Measurements from ENCODE around the gene HSH2D.
"Not testable (repeated sequence)": the region's sequence is repeated elsewhere in the genome, so short reads cannot be mapped to it uniquely, and the experiment has no call there.

The HSH2D gene

DNA sequence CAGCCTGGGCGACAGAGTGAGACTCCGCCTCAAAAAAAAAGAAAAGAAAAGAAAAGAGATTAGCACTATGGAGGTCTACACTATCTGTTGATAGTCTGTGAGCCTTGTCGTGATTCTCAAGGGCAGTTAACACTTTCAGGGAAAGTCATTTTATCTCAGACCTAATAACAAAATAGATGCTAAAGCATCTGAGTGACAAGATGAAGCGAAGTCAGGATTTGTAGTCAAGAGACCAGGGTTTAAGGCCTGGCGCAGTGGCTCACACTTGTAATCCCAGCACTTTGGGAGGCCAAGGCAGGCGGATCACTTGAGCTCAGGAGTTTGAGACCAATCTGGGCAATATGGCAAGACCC, 45.1 kb upstream of the HSH2D start:
- Histone ChIP-seq H3K27me3 (ENCODE audit: control insufficient read depth in 3 of 3, insufficient read depth in 3 of 3, low read depth in 1 of 3, low read length in 3 of 3) (no peaks in the 10 kb centered on the region), H2BK120ac (ENCODE audit: low read depth, low read length) (no peak overlapping the region), H3K23ac (ENCODE audit: low read depth, low read length, poor library complexity) (no peak overlapping the region), H3K9ac (ENCODE audit: low read depth, low read length, poor library complexity) (no peak overlapping the region), H3K4ac (ENCODE audit: low read length) (no peak overlapping the region), H2AFZ (ENCODE audit: low read length) (no peak overlapping the region), H2BK15ac (ENCODE audit: low read length) (no peak overlapping the region), H3K9me3 (replicated peaks in 1 of 2; ENCODE audit: control insufficient read depth in 2 of 2, insufficient read depth in 1 of 2, low read depth in 1 of 2, low read length in 2 of 2) (no peaks in the 10 kb centered on the region), H3K79me1 (ENCODE audit: low read depth, low read length) (peaks cover 2% of the 10 kb centered on the region), H3K4me1 (ENCODE audit: control insufficient read depth in 2 of 2, insufficient read depth in 1 of 2, low read depth in 1 of 2, low read length in 2 of 2) (no peaks in the 10 kb centered on the region), H3K4me3 (ENCODE audit: low read length in 2 of 2) (no peak overlapping the region), H2BK5ac (ENCODE audit: low read length) (no peak overlapping the region), H3K27ac (replicated peaks; ENCODE audit: low read length) (no peak overlapping the region), H3K36me3 (replicated peaks in 1 of 2; ENCODE audit: control insufficient read depth in 2 of 2, insufficient read depth in 2 of 2, low read length in 2 of 2) (peaks cover 53 to 99% of the 10 kb centered on the region in 2 donors), H3K4me2 (ENCODE audit: insufficient read depth, low read length, poor library complexity, severe bottlenecking) (no peak overlapping the region), H4K91ac (ENCODE audit: low read depth, low read length, poor library complexity) (no peak overlapping the region), H4K8ac (ENCODE audit: low read depth, low read length) (no peak overlapping the region), H2BK12ac (ENCODE audit: low read length) (no peak overlapping the region), H3K14ac (ENCODE audit: low read length) (no peak overlapping the region), H3K18ac (ENCODE audit: low read length) (no peak overlapping the region), H2AK5ac (ENCODE audit: low read depth, low read length) (no peak overlapping the region)
- WGBS, 2 donors (ENCODE audit: extremely low coverage in 2 of 2, insufficient read length in 2 of 2, insufficient replicate concordance in 1 of 2) = no CpG with 5 or more reads among the region's 6 CpGs
- DNase-seq (ENCODE audit: low spot score) = no peak

DNA sequence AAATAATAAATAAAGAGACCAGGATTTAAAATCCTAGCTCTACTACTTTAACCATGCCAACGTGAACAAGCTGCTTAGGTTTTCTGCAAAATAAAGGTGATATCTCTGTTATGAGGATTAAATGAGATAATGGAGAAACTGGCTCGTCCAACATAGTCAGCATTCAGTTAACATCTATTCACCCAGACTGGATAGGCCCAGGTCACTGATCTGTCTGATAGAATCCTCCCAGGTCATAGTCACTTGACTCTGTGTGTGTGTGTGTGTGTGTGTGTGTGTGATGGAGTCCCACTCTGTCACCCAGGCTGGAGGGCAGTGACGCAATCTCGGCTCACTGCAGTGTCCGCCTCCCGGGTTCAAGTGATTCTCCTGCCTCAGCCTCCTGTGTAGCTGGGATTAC, 44.7 kb upstream of the HSH2D start:
- Histone ChIP-seq H3K4me2 (ENCODE audit: insufficient read depth, low read length, poor library complexity, severe bottlenecking) (no peak overlapping the region), H3K9ac (ENCODE audit: low read depth, low read length, poor library complexity) (no peak overlapping the region), H4K91ac (ENCODE audit: low read depth, low read length, poor library complexity) (no peak overlapping the region), H2BK12ac (ENCODE audit: low read length) (no peak overlapping the region), H2BK5ac (ENCODE audit: low read length) (no peak overlapping the region), H3K23ac (ENCODE audit: low read depth, low read length, poor library complexity) (no peak overlapping the region), H3K4me1 (ENCODE audit: control insufficient read depth in 2 of 2, insufficient read depth in 1 of 2, low read depth in 1 of 2, low read length in 2 of 2) (no peaks in the 10 kb centered on the region), H2BK120ac (ENCODE audit: low read depth, low read length) (no peak overlapping the region), H2AK5ac (ENCODE audit: low read depth, low read length) (no peak overlapping the region), H3K79me1 (ENCODE audit: low read depth, low read length) (peaks cover 2% of the 10 kb centered on the region), H3K18ac (ENCODE audit: low read length) (no peak overlapping the region), H3K14ac (ENCODE audit: low read length) (no peak overlapping the region), H3K27ac (replicated peaks; ENCODE audit: low read length) (no peak overlapping the region), H2AFZ (ENCODE audit: low read length) (no peak overlapping the region), H2BK15ac (ENCODE audit: low read length) (no peak overlapping the region), H4K8ac (ENCODE audit: low read depth, low read length) (peak overlapping the region; percentile 17), H3K36me3 (replicated peaks in 1 of 2; ENCODE audit: control insufficient read depth in 2 of 2, insufficient read depth in 2 of 2, low read length in 2 of 2) (peaks cover 54 to 98% of the 10 kb centered on the region in 2 donors), H3K4ac (ENCODE audit: low read length) (no peak overlapping the region), H3K9me3 (replicated peaks in 1 of 2; ENCODE audit: control insufficient read depth in 2 of 2, insufficient read depth in 1 of 2, low read depth in 1 of 2, low read length in 2 of 2) (no peaks in the 10 kb centered on the region), H3K4me3 (ENCODE audit: low read length in 2 of 2) (no peak overlapping the region), H3K27me3 (ENCODE audit: control insufficient read depth in 3 of 3, insufficient read depth in 3 of 3, low read depth in 1 of 3, low read length in 3 of 3) (no peaks in the 10 kb centered on the region)
- no peak for DNase-seq (ENCODE audit: low spot score)
- WGBS, 2 donors (ENCODE audit: extremely low coverage in 2 of 2, insufficient read length in 2 of 2, insufficient replicate concordance in 1 of 2) = no CpG with 5 or more reads among the region's 6 CpGs

DNA sequence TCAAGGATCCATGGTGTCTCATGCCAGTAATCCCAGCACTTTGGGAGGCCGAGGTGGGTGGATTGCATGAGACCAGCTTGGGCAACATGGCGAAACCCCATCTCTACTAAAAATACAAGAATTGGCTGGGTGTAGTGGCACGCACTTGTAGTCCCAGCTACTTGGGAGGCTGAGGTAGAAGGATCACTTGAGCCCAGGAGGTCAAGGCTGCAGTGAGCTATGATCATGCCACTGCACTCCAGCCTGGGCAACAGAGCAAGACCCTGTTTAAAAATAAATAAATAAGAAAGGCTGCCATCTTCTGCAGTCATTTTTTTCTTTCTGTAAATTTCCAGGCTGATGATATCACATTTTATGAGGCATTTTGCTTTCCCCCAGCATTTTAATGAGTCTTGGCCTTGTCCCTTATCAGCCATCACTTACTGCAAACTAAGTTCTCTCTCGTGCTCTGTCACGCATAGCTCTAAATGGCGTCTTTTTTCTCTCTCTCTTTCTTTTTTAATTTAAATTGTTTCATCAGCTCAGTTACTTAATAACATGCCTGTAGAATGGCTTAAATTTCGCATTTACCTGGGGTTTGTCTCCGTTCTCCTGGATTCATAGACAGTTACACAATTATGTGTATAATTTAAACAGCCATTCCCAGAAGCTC, 44.0 kb upstream of the HSH2D start:
- H3K27ac ChIP-seq (replicated peaks; ENCODE audit: low read length); H4K8ac ChIP-seq (ENCODE audit: low read depth, low read length); H2AK5ac ChIP-seq (ENCODE audit: low read depth, low read length); H3K4me3 ChIP-seq (ENCODE audit: low read length in 2 of 2); H3K18ac ChIP-seq (ENCODE audit: low read length); H3K4me2 ChIP-seq (ENCODE audit: insufficient read depth, low read length, poor library complexity, severe bottlenecking); H3K23ac ChIP-seq (ENCODE audit: low read depth, low read length, poor library complexity); H2AFZ ChIP-seq (ENCODE audit: low read length); H3K9ac ChIP-seq (ENCODE audit: low read depth, low read length, poor library complexity); H3K79me1 ChIP-seq (ENCODE audit: low read depth, low read length); H3K14ac ChIP-seq (ENCODE audit: low read length); H2BK15ac ChIP-seq (ENCODE audit: low read length); H4K91ac ChIP-seq (ENCODE audit: low read depth, low read length, poor library complexity); H2BK5ac ChIP-seq (ENCODE audit: low read length); H3K4me1 ChIP-seq (ENCODE audit: control insufficient read depth in 2 of 2, insufficient read depth in 1 of 2, low read depth in 1 of 2, low read length in 2 of 2); H2BK120ac ChIP-seq (ENCODE audit: low read depth, low read length); H3K4ac ChIP-seq (ENCODE audit: low read length); H2BK12ac ChIP-seq (ENCODE audit: low read length); H3K9me3 ChIP-seq (replicated peaks in 1 of 2; ENCODE audit: control insufficient read depth in 2 of 2, insufficient read depth in 1 of 2, low read depth in 1 of 2, low read length in 2 of 2); H3K27me3 ChIP-seq (ENCODE audit: control insufficient read depth in 3 of 3, insufficient read depth in 3 of 3, low read depth in 1 of 3, low read length in 3 of 3); DNase-seq (ENCODE audit: low spot score): not testable (repeated sequence)
- peaks cover 52 to 92% of the 10 kb centered on the region in 2 donors for H3K36me3 ChIP-seq (replicated peaks in 1 of 2; ENCODE audit: control insufficient read depth in 2 of 2, insufficient read depth in 2 of 2, low read length in 2 of 2)
- WGBS, 2 donors (ENCODE audit: extremely low coverage in 2 of 2, insufficient read length in 2 of 2, insufficient replicate concordance in 1 of 2) = no CpG with 5 or more reads among the region's 8 CpGs

DNA sequence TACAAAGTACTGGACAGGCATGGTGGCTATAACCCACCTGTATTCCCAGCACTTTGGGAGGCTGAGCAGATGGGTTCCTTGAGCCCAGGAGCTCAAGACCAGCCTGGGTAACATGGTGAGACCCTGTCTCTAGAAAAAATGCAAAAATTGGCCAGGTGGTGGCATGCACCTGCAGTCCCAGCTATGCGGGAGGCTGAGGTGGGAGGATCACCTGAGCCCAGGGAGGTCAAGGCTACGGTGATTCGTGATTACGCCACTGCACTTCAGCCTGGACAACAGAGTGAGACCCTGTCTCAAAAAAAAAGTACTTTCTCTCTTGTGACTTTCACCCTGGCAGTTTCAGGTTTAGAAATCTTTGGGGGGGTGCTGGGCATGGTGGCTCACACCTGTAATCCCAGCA, 43.0 kb upstream of the HSH2D start:
- Histone ChIP-seq H4K8ac (ENCODE audit: low read depth, low read length) (no peak overlapping the region), H2BK5ac (ENCODE audit: low read length) (no peak overlapping the region), H2BK120ac (ENCODE audit: low read depth, low read length) (no peak overlapping the region), H3K4me1 (ENCODE audit: control insufficient read depth in 2 of 2, insufficient read depth in 1 of 2, low read depth in 1 of 2, low read length in 2 of 2) (no peaks in the 10 kb centered on the region), H3K79me1 (ENCODE audit: low read depth, low read length) (peaks cover 2% of the 10 kb centered on the region), H2AFZ (ENCODE audit: low read length) (no peak overlapping the region), H3K4me2 (ENCODE audit: insufficient read depth, low read length, poor library complexity, severe bottlenecking) (no peak overlapping the region), H2BK12ac (ENCODE audit: low read length) (no peak overlapping the region), H3K14ac (ENCODE audit: low read length) (no peak overlapping the region), H3K18ac (ENCODE audit: low read length) (no peak overlapping the region), H2BK15ac (ENCODE audit: low read length) (no peak overlapping the region), H3K4me3 (ENCODE audit: low read length in 2 of 2) (no peak overlapping the region), H3K36me3 (replicated peaks in 1 of 2; ENCODE audit: control insufficient read depth in 2 of 2, insufficient read depth in 2 of 2, low read length in 2 of 2) (peaks cover 43 to 81% of the 10 kb centered on the region in 2 donors), H2AK5ac (ENCODE audit: low read depth, low read length) (no peak overlapping the region), H3K23ac (ENCODE audit: low read depth, low read length, poor library complexity) (no peak overlapping the region), H3K27ac (replicated peaks; ENCODE audit: low read length) (no peak overlapping the region), H3K9me3 (replicated peaks in 1 of 2; ENCODE audit: control insufficient read depth in 2 of 2, insufficient read depth in 1 of 2, low read depth in 1 of 2, low read length in 2 of 2) (no peaks in the 10 kb centered on the region), H3K9ac (ENCODE audit: low read depth, low read length, poor library complexity) (no peak overlapping the region), H3K4ac (ENCODE audit: low read length) (no peak overlapping the region), H3K27me3 (ENCODE audit: control insufficient read depth in 3 of 3, insufficient read depth in 3 of 3, low read depth in 1 of 3, low read length in 3 of 3) (no peaks in the 10 kb centered on the region), H4K91ac (ENCODE audit: low read depth, low read length, poor library complexity) (no peak overlapping the region)
- DNase-seq (ENCODE audit: low spot score) = no peak
- WGBS, 2 donors (ENCODE audit: extremely low coverage in 2 of 2, insufficient read length in 2 of 2, insufficient replicate concordance in 1 of 2) = no CpG with 5 or more reads among the region's 4 CpGs

Measured in neuronal stem cell (in vitro differentiated cells).